HG02885 (cell line): ENCODE measurements around the gene SOX14.

Source experiments
- ATAC-seq: cut with Tn5 transposase; IDR thresholded peaks from one replicate; pipeline ENCODE4 v1.9.1; 2021; ENCODE audit warnings: mild to moderate bottlenecking; ENCODE audit not compliant: unreplicated experiment, poor library complexity

The SOX14 gene

GRCh38 chr3:137767538-137768360, 3.6 kb downstream of the SOX14 start:
- ATAC-seq: no peak

- ATAC-seq: no peak
Measured at GRCh38 chr3:137768361-137769321, 4.5 kb downstream of the SOX14 start.

- no peak for ATAC-seq
Measured at GRCh38 chr3:137769322-137770065, 5.4 kb downstream of the SOX14 start.

GRCh38 chr3:137770066-137770834, 6.1 kb downstream of the SOX14 start:
- no peak for ATAC-seq

- ATAC-seq: no peak
Measured at GRCh38 chr3:137770835-137771399, 6.8 kb downstream of the SOX14 start.

- no peak for ATAC-seq
Measured at GRCh38 chr3:137771401-137772213, 7.5 kb downstream of the SOX14 start.

GRCh38 chr3:137772214-137772955, 8.3 kb downstream of the SOX14 start:
- ATAC-seq: no peak

GRCh38 chr3:137778941-137779340, 14.8 kb downstream of the SOX14 start:
- ATAC-seq: no peak

GRCh38 chr3:137787529-137787928, 23.4 kb downstream of the SOX14 start:
- ATAC-seq: no peak

- no peak for ATAC-seq
Measured at GRCh38 chr3:137789236-137789635, 25.1 kb downstream of the SOX14 start.

- no peak for ATAC-seq
Measured at GRCh38 chr3:137792626-137793271, 28.6 kb downstream of the SOX14 start.

- no peak for ATAC-seq
Measured at GRCh38 chr3:137796993-137797392, 32.9 kb downstream of the SOX14 start.

- no peak for ATAC-seq
Measured at GRCh38 chr3:137803215-137803614, 39.1 kb downstream of the SOX14 start.

GRCh38 chr3:137807998-137808397, 43.9 kb downstream of the SOX14 start:
- ATAC-seq: no peak

- no peak for ATAC-seq
Measured at GRCh38 chr3:137809509-137809908, 45.4 kb downstream of the SOX14 start.

- ATAC-seq: no peak
Measured at GRCh38 chr3:137812023-137812422, 47.9 kb downstream of the SOX14 start.

GRCh38 chr3:137815251-137815650, 51.1 kb downstream of the SOX14 start:
- ATAC-seq: no peak
